HG03060 (cell line): ENCODE measurements around the gene ERVV-1.
"Not testable (repeated sequence)": the region's sequence is repeated elsewhere in the genome, so short reads cannot be mapped to it uniquely, and the experiment has no call there.

Experiments used
- ATAC-seq: cut with Tn5 transposase; IDR thresholded peaks from one replicate; pipeline ENCODE4 v1.9.1; 2021; ENCODE audit warnings: low read depth, moderate number of reproducible peaks; ENCODE audit not compliant: unreplicated experiment

ERVV-1 gene, protein sequence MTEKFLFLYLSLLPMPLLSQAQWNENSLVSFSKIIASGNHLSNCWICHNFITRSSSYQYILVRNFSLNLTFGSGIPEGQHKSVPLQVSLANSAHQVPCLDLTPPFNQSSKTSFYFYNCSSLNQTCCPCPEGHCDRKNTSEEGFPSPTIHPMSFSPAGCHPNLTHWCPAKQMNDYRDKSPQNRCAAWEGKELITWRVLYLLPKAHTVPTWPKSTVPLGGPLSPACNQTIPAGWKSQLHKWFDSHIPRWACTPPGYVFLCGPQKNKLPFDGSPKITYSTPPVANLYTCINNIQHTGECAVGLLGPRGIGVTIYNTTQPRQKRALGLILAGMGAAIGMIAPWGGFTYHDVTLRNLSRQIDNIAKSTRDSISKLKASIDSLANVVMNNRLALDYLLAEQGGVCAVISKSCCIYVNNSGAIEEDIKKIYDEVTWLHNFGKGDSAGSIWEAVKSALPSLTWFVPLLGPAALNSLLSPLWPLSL

DNA sequence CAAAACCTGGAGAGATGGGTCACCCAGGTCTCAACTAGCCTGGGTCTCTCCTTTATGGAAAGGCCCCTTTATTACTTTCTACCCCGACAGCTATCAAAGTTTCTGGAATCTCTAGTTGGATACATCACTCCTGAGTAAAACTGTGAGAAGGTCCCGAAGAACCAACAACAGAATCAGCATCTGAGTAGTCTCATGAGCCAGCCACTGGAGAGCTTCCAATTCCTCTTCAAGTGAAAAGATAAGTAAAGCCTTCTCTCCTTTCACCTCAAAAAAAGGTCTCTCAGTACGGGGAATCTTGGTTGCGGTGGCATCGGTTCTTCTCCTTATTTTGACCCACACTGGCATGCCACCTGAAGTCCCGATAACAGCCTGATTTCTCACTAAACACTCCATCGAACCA, at the start of gene ERVV-1:
TSS of gene ERVV-1 (plus strand) at position 301 of the 400 bp plus-strand sequence. CDS start 170 bp downstream, outside the sequence.
- ATAC-seq: no peak

DNA sequence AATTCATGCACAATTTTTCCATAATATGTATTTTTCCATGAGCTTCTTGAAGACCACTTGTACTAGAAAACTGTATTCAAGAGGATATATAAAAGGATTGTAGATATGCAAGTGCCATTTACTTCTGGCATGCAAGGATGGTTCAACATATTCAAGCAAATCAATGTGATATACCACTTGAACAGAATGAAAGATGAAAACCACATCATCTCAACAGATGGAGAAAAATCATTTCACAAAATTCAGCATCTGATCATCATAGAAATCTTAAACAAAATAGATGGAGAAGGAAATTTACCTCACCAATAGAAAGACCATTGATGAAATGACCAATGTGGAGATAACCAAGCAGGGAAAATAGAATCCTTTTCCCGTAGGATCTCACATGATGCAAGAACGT, 45.9 kb upstream of the ERVV-1 start:
- ATAC-seq: no peak

DNA sequence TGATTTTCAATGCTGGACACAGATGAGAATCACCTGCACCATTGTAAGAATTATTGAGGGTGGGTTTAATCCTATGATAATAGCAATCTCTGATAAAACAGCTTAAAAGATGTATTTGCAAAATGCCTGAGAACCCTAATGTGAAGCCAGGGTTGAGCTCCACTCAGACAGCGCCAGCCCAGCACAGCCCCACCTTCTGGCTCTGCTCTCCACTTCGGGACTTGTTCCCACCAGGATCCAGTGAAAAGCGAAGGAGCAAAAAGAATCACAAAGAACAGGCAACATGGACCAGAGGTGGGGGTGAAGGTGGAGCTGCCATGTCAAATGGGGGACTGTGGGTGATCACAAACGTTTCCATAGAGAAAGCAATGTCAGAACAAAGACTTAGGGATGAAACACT, 32.4 kb upstream of the ERVV-1 start:
- ATAC-seq: no peak

DNA sequence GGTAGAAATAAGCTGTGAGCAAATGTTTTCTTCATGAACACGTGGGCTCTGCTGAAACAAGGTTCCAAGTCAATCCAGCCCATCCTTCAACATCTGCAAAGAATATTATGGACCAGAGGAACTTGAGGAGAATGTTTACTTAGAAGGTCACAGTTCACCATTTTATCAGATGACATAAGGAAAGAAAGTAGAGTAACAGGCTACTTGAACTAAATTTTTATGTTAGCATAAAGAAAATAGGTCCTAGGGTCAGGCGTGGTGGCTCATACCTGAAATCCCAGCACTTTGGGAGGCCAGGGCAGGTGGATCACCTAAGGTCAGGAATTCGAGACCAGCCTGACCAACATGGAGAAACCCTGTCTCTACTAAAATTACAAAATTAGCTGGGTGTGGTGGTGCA, 30.6 kb upstream of the ERVV-1 start:
- ATAC-seq: not testable (repeated sequence)

DNA sequence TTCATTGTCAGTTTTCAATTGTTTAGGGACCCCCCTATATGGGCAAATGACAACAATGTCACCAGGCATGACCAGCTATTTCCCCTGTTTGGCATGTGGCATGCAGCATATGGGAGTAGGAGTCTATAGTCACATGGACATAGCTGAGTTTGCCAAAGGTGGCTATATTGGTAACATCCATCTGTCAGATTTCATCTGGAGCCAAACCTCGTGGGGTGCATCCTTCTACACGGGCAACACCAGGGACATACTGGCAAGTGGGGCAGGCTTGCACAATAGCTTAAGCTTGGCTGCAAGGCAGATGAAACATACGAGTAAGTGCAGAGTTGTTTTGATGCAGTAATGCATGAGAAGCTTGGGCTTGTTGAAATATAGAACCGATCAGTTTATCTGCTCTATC, 26.5 kb upstream of the ERVV-1 start:
- ATAC-seq: no peak

DNA sequence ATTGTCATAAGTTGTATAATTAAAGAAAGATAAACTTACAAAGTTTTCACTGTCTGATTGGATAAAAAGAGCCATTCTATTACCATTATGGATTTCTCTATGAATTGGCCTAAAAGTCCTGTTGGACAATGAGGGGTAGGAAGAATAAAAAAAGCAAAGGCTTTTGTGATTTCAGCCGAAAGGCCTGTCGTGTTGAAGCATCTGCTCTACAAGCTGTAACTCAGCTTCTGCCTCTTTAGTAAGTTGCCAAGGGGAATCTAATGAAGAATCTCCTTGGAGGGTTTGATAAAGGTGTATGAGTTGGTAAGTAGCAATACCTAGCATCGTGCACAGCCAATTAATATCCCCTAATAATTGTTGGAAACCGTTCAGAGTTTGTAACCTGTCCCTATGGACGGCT, 25.2 kb upstream of the ERVV-1 start:
- no peak for ATAC-seq

DNA sequence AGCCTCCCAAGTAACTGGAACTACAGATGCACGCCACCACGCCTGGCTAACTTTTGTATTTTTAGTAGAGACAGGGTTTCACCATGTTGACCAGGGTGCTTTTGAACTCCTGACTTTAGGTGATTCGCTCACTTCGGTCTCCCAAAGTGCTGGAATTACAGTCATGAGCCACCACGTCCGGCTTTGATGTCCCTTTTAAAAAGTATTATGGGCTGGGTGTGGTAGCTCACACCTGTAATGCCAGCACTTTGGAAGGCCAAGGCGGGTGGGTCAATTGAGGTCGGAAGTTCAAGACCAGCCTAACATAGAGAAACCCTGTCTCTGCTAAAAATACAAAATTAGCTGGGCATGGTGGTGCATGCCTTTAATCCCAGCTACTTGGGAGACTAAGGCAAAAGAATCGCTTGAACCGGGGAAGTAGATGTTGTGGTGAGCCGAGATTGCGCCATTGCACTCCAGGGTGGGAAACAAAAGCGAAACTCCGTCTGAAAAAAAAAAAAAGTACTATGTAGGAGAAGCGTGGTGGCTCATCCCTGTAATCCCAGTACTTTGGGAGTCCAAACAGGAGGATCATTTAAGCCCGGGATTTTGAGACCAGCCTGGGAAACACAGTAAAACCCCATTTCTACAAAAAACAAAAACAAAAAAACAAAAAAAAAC, 22.8 kb upstream of the ERVV-1 start:
- ATAC-seq: no peak

DNA sequence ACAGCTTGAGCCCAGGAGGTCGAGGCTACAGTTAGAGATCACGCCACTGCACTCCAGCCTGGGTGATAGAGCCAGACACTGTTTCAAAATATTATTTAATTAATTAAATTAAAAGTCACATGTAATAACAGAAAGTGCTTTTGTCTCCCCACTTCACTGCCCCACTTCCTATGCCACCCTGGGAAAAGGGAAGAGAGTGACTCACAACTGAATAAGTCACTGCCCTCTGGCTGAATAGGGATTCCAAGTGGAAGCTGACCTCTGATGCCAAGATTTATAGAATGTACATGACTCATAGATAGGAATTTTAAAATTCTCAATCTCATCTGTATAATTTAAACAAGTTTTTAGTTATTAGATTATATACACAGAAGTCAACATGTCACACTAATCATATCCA, 22.2 kb upstream of the ERVV-1 start:
- no peak for ATAC-seq

DNA sequence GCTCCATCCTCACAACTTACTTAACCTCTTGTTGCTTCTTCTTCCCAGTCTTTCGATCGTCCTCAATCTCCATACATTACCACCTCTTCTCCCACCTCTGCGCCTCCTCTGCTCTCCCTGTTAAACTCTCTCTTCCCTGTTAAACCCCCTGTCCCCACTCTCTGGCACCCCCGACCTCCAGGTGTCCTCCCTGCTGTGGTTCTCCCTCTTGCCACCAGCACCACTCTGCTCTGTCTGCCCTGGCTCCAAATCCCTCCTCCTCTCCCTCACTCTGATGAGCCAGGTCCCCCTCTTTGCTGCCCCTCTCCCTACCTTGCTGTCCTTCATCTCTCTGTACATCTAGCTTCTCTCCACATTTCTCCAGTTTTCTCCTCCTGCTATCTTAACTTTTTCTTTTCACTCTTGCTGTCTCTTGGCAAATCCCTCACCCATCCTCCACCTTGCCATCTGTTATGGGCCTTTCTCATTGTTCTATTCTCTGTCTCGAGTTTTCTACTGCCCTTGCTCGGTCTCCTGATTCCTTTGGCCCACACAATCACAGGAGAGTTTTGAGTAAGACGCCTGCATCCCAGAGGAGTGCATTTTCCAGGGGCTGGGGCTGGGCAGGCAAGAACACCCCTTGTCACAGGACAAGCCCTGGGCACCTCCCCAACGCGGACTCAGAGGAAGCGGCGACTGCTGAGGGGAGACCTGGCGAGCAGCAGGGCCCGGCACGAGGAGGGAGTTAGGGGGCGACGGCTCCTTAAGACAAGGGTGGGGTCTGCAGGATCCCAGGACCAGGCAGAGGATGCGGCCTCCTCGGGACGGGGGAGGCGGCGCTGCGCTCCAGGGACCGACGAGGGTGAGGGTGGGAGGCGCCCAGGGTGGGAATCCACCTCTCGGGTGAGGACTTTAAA, 21.4 kb upstream of the ERVV-1 start:
- no peak for ATAC-seq

DNA sequence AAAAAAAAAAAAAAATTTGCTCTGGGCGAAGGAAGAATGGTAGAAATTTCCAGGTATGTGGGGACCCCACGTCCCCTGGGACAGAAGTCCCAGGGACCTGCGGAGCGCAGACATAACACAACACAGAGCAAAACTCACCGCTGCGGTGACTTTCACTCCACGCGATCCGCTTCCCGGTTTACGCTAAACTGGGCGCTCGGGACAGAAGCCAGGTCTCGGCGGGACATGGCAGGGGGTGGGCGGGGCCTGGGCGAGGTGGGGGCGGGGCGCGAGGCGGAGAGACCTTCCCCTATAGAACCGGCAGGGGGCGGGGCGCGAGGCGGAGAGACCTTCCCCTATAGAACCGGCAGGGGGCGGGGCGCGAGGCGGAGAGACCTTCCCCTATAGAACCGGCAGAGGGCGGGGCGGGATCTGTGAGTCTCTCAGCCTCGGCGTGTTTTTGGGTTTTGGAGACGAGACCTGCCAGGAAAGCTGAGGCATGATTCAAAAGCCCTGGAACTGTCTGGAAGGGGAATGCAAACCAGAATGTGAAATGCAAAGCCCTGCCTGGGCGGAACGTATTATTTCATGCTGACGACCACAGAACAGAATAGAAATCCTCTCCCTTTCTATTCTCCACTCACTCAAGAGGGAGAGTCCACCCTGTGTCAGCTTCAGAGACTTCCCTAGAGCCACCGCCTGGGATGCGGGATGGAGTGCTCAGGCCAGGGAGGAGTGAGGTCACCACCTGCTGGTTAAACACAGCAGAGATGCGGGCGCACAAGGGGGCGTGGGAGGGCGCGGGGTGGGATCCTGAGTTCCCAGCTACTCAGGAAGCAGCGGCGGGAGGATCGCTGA, 20.2 kb upstream of the ERVV-1 start:
- no peak for ATAC-seq

DNA sequence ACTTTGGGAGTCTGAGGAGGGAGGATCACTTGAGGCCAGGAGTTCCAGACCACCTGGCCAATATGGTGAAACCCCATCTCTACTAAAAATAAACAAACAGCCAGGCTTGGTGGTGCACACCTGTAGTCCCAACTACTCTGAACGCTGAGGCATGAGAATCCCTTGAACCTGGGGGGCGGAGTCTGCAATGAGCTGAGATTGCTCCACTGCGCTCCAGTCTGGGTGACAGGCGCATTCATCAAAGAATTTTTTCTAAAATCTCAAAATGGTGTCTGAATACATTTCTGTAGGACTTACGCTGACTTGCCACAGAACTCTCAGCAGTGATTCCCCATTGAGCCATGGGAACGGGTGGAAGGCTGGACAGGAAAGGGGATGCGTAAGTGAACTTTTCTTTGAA, 18.0 kb upstream of the ERVV-1 start:
- ATAC-seq: no peak

DNA sequence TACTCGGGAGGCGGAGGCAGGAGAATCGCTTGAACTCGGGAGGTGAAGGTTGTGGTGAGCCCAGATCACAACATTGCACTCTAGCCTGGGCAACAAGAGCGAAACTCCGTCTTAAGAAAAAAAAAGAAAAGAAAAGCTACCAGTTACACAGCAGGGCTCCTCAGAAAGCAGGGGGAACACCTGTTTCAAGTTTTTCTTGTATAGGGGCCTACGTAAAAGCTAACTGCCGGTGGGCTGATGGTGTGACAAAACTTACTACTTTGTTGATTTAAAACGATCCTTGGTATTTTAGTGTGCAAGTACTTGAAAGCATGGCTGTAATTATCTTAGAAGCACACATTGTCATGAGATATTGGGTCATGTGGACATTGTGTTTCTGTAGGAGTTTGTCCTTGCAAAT, 15.7 kb upstream of the ERVV-1 start:
- ATAC-seq: no peak

DNA sequence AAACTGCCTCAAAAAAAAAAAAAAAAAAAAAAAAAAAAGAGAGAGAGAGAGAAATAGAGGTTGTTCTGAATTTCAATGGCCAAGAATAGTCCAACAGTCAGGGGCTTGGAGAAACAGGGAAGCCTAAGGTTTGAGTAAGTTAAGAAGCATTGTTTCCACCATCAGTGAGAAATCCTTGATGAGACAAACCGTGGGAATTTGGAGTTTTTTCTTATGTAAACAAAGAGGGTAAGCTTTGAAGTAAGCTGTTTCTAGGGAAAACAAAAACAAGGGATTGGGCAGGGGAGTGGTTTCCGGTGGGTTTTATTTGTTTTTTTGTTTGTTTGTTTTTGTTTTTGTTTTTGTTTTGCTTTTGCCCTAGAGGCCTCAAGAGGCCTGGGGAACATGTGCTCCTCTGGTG, 11.2 kb upstream of the ERVV-1 start:
- ATAC-seq: no peak

DNA sequence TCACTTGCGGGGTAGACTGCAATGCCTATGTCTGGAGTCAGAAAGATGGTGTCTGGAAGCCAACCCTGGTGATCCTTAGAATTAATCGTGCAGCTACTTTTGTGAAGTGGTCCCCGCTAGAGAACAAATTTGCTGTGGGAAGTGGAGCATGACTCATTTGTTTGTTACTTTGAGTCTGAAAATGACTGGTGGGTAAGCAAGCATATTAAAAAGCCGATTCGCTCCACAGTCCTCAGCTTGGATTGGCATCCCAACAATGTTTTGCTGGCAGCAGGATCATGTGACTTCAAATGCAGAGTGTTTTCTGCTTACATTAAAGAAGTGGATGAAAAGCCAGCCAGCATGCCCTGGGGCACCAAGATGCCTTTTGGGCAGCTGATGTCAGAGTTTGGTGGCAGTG, 9.5 kb upstream of the ERVV-1 start:
- no peak for ATAC-seq

DNA sequence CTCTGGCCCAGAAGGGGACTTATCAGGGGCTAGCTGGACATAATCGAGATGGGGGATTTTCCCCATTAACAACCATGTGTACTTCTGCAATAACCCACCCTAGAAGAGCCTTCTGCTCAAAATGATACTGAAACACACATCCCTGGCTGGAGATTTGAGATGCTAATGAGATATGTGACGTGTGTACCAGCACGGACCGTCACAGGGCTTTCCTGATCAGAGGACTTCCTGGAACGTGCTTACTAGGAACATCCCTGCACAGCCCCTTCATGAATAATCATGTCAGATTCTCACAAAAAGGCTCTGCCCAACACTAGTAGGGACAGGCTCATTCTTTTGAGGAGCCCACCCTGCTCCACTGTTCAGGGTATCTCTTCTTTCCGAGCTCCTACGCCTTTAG, 6.5 kb upstream of the ERVV-1 start:
- ATAC-seq: no peak

DNA sequence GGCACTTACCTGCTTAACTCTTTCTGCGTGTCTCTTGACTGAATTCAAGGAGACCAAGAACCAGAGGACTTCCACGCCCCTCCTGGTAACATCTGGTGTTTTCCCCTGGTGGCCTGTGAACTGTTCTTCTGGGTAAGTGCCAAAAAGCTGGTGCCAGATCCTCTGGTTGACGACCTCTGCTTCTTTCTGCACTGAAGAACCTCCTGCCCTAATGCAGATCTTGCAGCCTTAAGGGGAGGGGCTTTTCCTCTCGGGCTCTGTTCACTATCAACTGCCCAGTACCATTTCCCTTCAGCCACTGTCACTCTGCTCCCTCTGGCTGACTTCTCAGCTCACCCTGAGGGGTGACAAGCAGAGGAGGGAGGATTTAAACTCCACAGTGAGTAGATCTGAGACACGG, 6.1 kb upstream of the ERVV-1 start:
- no peak for ATAC-seq

DNA sequence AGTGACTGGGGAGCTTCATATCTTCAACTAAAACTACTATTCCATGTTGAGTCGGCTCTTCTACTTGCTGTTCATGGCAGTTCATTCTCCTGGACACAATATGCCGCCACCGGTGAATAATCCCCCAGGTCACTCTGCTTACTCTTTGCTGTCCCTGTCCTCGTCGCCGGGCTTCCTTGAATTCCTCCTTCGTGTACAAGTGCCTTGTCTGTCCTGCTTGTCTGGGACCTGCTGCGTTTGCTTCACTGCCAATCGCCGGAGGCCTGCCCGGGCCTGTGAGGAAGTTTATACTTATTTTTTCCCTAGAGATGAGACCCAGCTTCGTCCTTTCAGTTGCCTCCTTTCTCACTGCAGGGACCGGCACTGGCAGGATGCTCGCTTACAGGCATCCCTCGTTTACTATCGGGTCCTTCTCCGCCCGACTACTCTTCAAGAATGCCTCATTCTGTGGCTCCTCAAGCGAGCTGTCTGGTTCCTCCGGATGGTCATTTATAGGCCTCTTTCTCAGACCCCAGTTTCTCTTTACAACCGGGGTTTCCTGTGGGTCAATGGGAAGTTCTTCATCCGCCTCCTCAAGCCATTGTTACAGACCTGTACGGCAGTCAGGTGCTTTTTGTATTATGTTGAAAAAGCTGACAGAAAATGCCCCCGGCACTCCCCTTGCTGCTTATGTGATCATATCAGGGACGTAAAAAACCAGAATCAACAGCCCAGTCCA, 5.5 kb upstream of the ERVV-1 start:
- no peak for ATAC-seq

DNA sequence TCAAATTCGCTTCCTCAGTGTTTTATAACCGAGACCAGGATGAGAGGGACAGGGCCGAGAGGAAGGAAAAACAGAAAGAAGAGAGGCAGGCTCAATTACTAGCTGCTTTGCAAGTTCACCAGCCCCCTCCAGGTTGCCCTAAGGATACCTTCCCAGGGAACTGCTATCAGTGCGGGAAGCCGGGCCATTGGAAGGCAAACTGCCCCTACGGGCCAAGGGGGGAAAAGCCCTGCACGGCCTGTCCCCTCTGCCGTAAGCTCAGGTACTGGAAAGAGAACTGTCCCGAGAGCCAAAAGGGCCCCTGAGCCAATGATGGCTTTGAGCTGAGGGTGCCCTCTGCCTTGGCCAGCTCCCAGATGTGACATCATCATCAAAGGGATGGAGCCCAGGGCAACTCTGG, 3.2 kb upstream of the ERVV-1 start:
- ATAC-seq: no peak

DNA sequence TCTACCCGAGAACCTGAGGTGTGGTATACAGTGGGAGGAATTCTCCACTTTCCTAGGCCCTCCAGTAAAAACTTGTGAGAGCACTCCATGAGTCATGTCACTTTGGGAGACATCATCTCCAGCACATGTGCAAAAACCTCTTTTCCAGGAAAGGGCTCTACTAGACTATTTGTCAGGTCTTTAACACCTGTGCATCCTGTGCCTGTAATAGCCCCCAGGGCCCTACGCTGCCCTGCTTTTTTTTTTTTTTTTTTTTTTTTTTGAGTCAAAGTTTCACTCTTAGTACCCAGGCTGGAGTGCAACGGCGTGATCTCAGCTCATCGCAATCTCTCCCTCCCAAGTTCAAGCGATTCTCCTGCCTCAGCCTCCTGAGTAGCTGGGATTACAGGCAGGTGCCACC, 1.7 kb upstream of the ERVV-1 start:
- no peak for ATAC-seq

DNA sequence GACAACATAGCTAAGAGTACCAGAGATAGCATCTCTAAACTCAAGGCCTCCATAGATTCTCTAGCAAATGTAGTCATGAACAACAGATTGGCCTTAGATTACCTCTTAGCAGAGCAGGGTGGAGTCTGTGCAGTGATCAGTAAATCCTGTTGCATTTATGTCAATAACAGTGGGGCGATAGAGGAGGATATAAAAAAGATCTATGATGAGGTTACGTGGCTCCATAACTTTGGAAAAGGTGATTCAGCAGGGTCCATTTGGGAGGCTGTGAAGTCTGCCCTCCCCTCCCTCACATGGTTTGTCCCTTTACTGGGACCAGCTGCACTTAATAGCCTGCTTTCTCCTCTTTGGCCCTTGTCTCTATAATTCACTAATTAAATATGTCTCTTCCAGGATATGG, 1.4 kb downstream of the ERVV-1 start:
- ATAC-seq: no peak
